ENCODE data around the gene NCBP3.
A peak's percentile ranks its signal among the peaks of the same experiment; 100 is the strongest.

The NCBP3 gene

GRCh38 chr17:3845621-3846436 is at the start of gene NCBP3 (continued):
- TF ChIP-seq ZSCAN5A (tag by site-specific recombination; IDR thresholded peaks at IDR 0.05): peak; percentile 76; the same call in 1 of the 2 replicates
- TF ChIP-seq KLF8 (tag by site-specific recombination; IDR thresholded peaks at IDR 0.05): peak; percentile 97
- TF ChIP-seq REPIN1 (tag by site-specific recombination; IDR thresholded peaks at IDR 0.05; ENCODE audit: low read depth): 0 out of 2 replicates have a peak, but pooled peaks have one; percentile 36
- TF ChIP-seq ZNF664 (tag by site-specific recombination; IDR thresholded peaks at IDR 0.05): no peak
- TF ChIP-seq ZNF239 (tag by site-specific recombination; IDR thresholded peaks at IDR 0.05): no peak
- TF ChIP-seq ZBTB17 (tag by site-specific recombination; IDR thresholded peaks at IDR 0.05): no peak; the same call in none of the 2 replicates
- TF ChIP-seq ZNF585B (tag by site-specific recombination; IDR thresholded peaks at IDR 0.05): no peak
- no peak for TF ChIP-seq ZNF792 (tag by site-specific recombination; IDR thresholded peaks at IDR 0.05)
- TF ChIP-seq PRDM4 (tag by site-specific recombination; IDR thresholded peaks at IDR 0.05): no peak; the same call in 1 of the 2 replicates
- no peak for TF ChIP-seq ZNF23 (tag by site-specific recombination; IDR thresholded peaks at IDR 0.05; ENCODE audit: borderline replicate concordance)
- TF ChIP-seq ZBTB26 (tag by site-specific recombination; optimal IDR thresholded peaks at IDR 0.05): peak; percentile 57
- TF ChIP-seq ZNF548 (tag by site-specific recombination; IDR thresholded peaks at IDR 0.05): no peak; the same call in 1 of the 2 replicates
- no peak for TF ChIP-seq ZNF350 (tag by site-specific recombination; IDR thresholded peaks at IDR 0.05)
- peak; percentile 93 for TF ChIP-seq YY2 (tag by site-specific recombination; IDR thresholded peaks at IDR 0.05)
- TF ChIP-seq ZFHX2 (tag by site-specific recombination; conservative IDR thresholded peaks at IDR 0.05): peak; percentile 89
- peak; percentile 67; the same call in 1 of the 2 replicates for TF ChIP-seq ZBTB20 (tag by site-specific recombination; IDR thresholded peaks at IDR 0.05)
- no peak for TF ChIP-seq ZNF18 (tag by site-specific recombination; IDR thresholded peaks at IDR 0.05)
- no peak for TF ChIP-seq SCRT1 (tag by site-specific recombination; IDR thresholded peaks at IDR 0.05; ENCODE audit: borderline replicate concordance)
- TF ChIP-seq ZNF248 (tag by site-specific recombination; IDR thresholded peaks at IDR 0.05): no peak
- no peak for TF ChIP-seq SETDB1 (IDR thresholded peaks at IDR 0.05; ENCODE audit: insufficient read length, low read length)
- TF ChIP-seq PRDM6 (tag by site-specific recombination; IDR thresholded peaks at IDR 0.05): no peak
- TF ChIP-seq ZFP3 (tag by site-specific recombination; IDR thresholded peaks at IDR 0.05; ENCODE audit: low read depth): no peak
- no peak for TF ChIP-seq TRIM28 (IDR thresholded peaks at IDR 0.05; ENCODE audit: borderline replicate concordance, low read length)
- TF ChIP-seq ZNF747 (tag by site-specific recombination; IDR thresholded peaks at IDR 0.05): no peak
- TF ChIP-seq ZNF639 (tag by site-specific recombination; IDR thresholded peaks at IDR 0.05): peak; percentile 73; the same call in 1 of the 2 replicates
- TF ChIP-seq ZNF830 (tag by site-specific recombination; IDR thresholded peaks at IDR 0.05; ENCODE audit: low read depth): no peak
- TF ChIP-seq ZNF529 (tag by site-specific recombination; IDR thresholded peaks at IDR 0.05; ENCODE audit: insufficient replicate concordance): no peak
- TF ChIP-seq ZBTB44 (tag by site-specific recombination; IDR thresholded peaks at IDR 0.05): peak; percentile 82

All from HEK293 (cell line).